Spinal cord (tissue), 10 donors: ENCODE results near the gene C1orf21. TPM values are rescaled to one million over a fixed set of nuclear protein-coding genes. Genes with fewer than 3 reads are reported as not detected.

Experiments
- DNase-seq, 6 donors: peaks; one replicate each; pipeline versions ENCODE4 v3.0.0 to v3.0.0-alpha.2; 2013 to 2015; ENCODE audit warnings: low spot score in 6 of 6, low read depth in 4 of 6
- H3K27ac ChIP-seq: one replicate; pipeline ENCODE4 v1.5.1; 2013; ENCODE audit warnings: low read depth, low read length, control low read depth
- H3K27me3 ChIP-seq: one replicate; pipeline ENCODE4 v1.6.1; 2013; ENCODE audit warnings: low read length; ENCODE audit not compliant: control insufficient read depth, insufficient read depth
- H3K36me3 ChIP-seq: one replicate; pipeline ENCODE4 v1.6.1; 2013; ENCODE audit warnings: low read length; ENCODE audit not compliant: control insufficient read depth, insufficient read depth
- H3K4me1 ChIP-seq: one replicate; pipeline ENCODE4 v1.6.1; 2013; ENCODE audit warnings: low read length; ENCODE audit not compliant: control insufficient read depth, insufficient read depth
- H3K4me3 ChIP-seq: one replicate; pipeline ENCODE4 v1.5.1; 2013; ENCODE audit warnings: low read depth, low read length, control low read depth
- H3K9me3 ChIP-seq: one replicate; pipeline ENCODE4 v1.6.1; 2013; ENCODE audit warnings: low read length; ENCODE audit not compliant: control insufficient read depth, insufficient read depth
- WGBS: methylation state at CpG from one replicate; pipeline ENCODE4 v1.1.5; 2013; ENCODE audit warnings: missing lambda C conversion rate; ENCODE audit not compliant: insufficient coverage; 5-methylcytosine and 5-hydroxymethylcytosine counted together
- polyA plus RNA-seq, 2 donors: library from polyadenylated mRNA; unstranded; fragments of 120-200 nt; gene quantifications; one replicate each; pipeline ENCODE4 v1.2.1, GENCODE V29; 2013; ENCODE audit not compliant: insufficient read length in 2 of 2
- total RNA-seq, 2 donors: library from RNA; depleted of rRNA in 1 of 2; stranded (reverse); fragments of 120-200 nt in 1 of 2; fragments of >200 nt in 1 of 2; gene quantifications; one replicate each; pipeline versions ENCODE4 v1.2.3 to v1.2.4, GENCODE V29; 2013 to 2014
- donor health status: healthy.

The C1orf21 gene
- total and polyA plus RNA-seq, 4 donors = 17.6 to 55.5 (median 31.9) TPM

GRCh38 chr1:184531296-184531695, 144.5 kb downstream of the C1orf21 start:
- WGBS = no CpG with 5 or more reads among the region's 1 CpG
- H3K9me3 ChIP-seq = no peaks in the 10 kb centered on the region
- no peak overlapping the region for H3K4me3 ChIP-seq
- H3K4me1 ChIP-seq = peaks cover 10% of the 10 kb centered on the region
- H3K36me3 ChIP-seq = peaks cover 2% of the 10 kb centered on the region
- no peak for DNase-seq
- H3K27me3 ChIP-seq = no peaks in the 10 kb centered on the region
- H3K27ac ChIP-seq = no peak overlapping the region

DNA sequence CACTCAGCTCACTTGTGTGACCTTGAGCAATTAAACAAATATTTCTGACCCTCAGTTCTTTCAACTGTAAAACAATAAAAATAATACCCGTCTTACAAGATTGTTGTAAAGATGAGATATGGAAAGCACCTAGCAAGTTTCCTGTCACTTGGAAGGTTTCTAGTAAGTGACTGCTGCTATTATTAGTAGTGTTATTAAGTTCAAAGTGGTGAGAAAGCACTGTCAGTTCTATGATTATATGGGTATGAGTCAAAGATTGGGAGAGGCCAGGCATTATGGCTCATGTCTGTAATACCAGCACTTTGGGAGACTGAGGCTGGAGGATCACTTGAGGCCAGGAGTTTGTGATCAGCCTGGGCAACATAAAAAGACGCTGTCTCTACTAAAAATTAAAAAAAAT, 145.4 kb downstream of the C1orf21 start:
- Histone ChIP-seq H3K27ac (no peak overlapping the region), H3K4me1 (peaks cover 10% of the 10 kb centered on the region), H3K27me3 (no peaks in the 10 kb centered on the region), H3K9me3 (no peaks in the 10 kb centered on the region), H3K36me3 (peaks cover 2% of the 10 kb centered on the region), H3K4me3 (no peak overlapping the region)
- WGBS = no CpG with 5 or more reads among the region's 2 CpGs
- no peak for DNase-seq

GRCh38 chr1:184533049-184533448, 146.2 kb downstream of the C1orf21 start:
- 71% methylated on average over 1 of the region's 2 CpGs for WGBS
- Histone ChIP-seq H3K9me3 (no peaks in the 10 kb centered on the region), H3K4me1 (peaks cover 10% of the 10 kb centered on the region), H3K4me3 (no peak overlapping the region), H3K36me3 (peaks cover 2% of the 10 kb centered on the region), H3K27me3 (no peaks in the 10 kb centered on the region), H3K27ac (no peak overlapping the region)
- no peak for DNase-seq

DNA sequence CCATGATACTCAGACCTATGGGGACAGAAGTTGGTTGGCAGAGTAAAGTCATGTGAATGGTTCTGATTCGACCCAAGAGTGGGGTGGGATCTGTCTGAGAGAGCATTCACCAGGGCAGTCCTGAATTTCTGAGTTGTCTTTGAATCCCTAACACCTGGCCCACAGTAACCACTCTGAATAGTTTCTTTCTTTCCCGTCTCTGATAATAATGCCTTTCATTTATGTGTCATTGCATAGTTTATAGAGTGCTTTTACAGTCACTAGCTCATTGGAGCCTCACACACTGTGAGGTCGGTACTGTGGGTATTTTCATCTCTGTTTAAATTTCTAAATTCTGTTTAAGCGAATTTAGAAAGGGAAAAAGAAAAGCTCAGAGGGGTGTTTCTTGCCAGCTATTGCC, 147.1 kb downstream of the C1orf21 start:
- no CpG with 5 or more reads among the region's 4 CpGs for whole genome bisulfite sequencing
- H3K36me3 ChIP-seq = peaks cover 2% of the 10 kb centered on the region
- no peaks in the 10 kb centered on the region for H3K27me3 ChIP-seq
- H3K4me1 ChIP-seq = peaks cover 10% of the 10 kb centered on the region
- no peak overlapping the region for H3K4me3 ChIP-seq
- peak overlapping the region; percentile 49 for H3K27ac ChIP-seq
- peak in 2 of 6 donors; percentile 35 to 47 for DNase-seq
- H3K9me3 ChIP-seq = no peaks in the 10 kb centered on the region

- no peak for DNase-seq
- peaks cover 10% of the 10 kb centered on the region for H3K4me1 ChIP-seq
- H3K9me3 ChIP-seq = no peaks in the 10 kb centered on the region
- H3K4me3 ChIP-seq = no peak overlapping the region
- no peak overlapping the region for H3K27ac ChIP-seq
- H3K27me3 ChIP-seq = no peaks in the 10 kb centered on the region
- peaks cover 2% of the 10 kb centered on the region for H3K36me3 ChIP-seq
- 81% methylated on average over 6 of the region's 7 CpGs for WGBS
Observed at GRCh38 chr1:184534690-184535089, 147.9 kb downstream of the C1orf21 start.

DNA sequence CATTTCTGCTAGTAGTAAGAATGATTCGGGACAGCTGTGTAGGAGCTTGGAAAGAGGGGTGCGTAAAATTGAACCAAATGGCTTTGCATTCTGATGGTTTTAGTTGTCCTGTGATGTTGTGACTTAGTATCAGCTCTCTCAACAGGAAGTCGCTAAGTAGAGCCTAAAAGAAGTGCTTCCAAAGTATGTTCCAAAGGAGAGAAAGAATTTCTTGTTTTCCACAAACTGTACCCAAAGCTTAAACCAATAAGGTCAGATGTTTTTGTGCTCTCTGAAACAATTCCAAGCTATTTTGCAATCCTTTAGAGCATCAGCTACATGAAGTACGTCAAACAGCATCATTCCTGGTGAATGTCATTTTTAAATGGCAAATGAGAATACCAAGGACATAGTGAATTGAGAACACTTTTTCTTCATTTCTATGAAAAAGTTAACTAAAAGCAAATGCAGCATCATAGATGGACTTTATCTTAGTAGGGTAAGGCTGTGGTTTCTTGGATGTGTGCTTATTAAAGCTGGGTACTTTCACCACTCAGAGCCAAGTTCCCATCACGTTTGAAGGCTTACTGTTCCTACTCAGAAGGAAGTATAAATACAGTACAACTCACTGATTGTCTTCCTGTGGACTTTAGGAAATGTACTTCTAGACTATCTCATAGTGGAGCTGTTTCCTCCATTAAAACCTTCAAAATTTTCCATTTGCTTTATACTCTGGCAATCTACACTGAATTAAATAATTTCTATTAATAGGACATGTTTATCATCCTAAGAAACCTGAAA, 148.6 kb downstream of the C1orf21 start:
- Histone ChIP-seq H3K27ac (no peak overlapping the region), H3K4me1 (peaks cover 10% of the 10 kb centered on the region), H3K9me3 (no peaks in the 10 kb centered on the region), H3K4me3 (no peak overlapping the region), H3K27me3 (no peaks in the 10 kb centered on the region), H3K36me3 (peaks cover 2% of the 10 kb centered on the region)
- no CpG with 5 or more reads among the region's 5 CpGs for WGBS
- no peak for DNase-seq

DNA sequence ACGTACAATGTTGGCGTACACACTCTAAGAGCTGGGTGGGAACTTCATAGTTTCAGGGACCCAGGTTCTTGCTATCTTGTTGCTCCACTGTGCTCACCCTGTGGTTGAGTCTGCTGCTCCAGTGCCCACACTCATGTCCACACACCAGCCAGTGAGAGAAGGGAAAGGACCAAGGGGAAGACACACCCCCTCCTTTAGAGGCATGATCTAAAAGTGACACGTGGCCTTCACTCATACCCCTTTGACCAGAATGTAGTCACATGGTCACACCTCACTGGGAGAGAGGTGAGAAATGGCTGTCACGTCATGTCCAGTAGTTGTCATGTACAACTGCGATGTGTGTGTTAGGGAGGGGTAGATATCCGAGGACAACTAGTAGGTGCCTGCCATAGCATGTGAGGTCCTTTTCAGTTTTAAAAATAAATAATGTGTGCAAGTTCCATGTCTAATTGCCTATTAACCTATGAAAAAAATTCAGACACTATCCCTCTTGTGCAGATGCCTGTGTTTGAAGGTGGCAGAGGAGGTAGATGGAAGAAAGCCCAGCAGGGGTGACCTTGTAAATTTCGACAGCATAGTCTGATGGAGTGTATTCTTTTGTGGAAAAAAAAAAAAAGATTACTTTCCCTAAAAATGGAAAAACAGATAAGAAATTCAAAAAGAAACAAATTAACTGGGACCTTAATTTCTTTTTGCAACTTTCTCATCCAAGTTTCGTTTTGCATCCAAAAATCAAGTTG, 149.6 kb downstream of the C1orf21 start:
- Histone ChIP-seq H3K4me3 (no peak overlapping the region), H3K27ac (no peak overlapping the region), H3K9me3 (no peaks in the 10 kb centered on the region), H3K27me3 (no peaks in the 10 kb centered on the region), H3K4me1 (peaks cover 10% of the 10 kb centered on the region), H3K36me3 (peaks cover 2% of the 10 kb centered on the region)
- 93% methylated on average over 3 of the region's 8 CpGs for WGBS
- DNase-seq = no peak

DNA sequence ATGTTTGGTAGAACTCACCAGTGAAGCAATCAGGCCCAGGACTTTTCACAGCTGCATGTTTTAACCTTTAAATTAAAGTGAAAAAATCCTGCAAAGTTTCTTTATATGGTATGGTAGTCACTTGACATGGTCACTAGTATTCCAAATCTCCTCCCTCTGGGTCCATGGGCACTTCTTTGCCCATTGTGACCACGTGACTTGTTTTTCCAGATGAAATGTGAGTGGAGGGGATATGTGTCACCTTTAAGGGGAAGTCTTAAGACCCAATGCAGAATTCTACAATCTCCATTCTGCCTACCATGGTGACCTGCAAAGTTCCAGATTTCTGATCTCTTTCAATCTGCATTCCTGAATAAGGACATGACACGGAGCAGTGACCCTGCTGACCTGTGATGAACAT, 152.8 kb downstream of the C1orf21 start:
- WGBS = no CpG with 5 or more reads among the region's 2 CpGs
- no peak for DNase-seq
- Histone ChIP-seq H3K4me1 (peaks cover 3% of the 10 kb centered on the region), H3K4me3 (no peak overlapping the region), H3K27ac (no peak overlapping the region), H3K27me3 (no peaks in the 10 kb centered on the region), H3K36me3 (no peaks in the 10 kb centered on the region), H3K9me3 (no peaks in the 10 kb centered on the region)

DNA sequence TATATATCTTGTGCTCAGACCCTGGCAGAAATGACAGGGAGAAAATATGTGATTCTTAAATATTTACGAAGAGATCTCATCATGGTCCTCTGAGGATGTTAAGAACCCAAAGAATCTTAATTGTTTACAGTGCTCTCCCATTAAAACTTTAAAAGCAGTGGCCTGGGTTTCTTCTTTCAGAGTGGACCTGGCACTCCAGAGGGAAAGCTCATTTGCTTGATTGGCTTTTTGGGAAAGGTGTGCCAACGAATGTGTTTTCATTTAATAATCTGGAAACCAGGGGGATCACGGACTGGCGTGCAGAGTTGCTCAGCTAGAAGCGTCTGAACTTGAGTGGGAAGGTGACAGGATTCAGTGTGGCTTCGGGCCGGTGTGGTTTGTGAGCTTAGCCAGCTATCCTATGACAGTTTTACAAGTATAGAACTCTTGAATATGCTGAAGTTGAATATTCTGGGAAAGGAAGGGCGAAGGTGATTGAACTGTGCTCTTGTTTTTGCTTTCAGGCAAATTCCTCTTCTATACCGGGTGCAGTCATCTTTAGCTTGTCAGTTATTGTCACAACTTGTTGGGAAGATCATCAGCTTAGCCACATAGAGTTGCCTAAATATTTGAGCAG, 154.8 kb downstream of the C1orf21 start:
- DNase-seq = no peak
- H3K27me3 ChIP-seq = no peaks in the 10 kb centered on the region
- H3K27ac ChIP-seq = no peak overlapping the region
- no peaks in the 10 kb centered on the region for H3K9me3 ChIP-seq
- no peak overlapping the region for H3K4me3 ChIP-seq
- WGBS = 92% methylated on average over 6 of the region's 9 CpGs
- no peaks in the 10 kb centered on the region for H3K4me1 ChIP-seq
- H3K36me3 ChIP-seq = no peaks in the 10 kb centered on the region
